ENCODE measurements around the gene DEFB114.
A peak's percentile ranks its signal among the peaks of the same experiment; 100 is the strongest.
"Not testable (repeated sequence)": the region's sequence is repeated elsewhere in the genome, so short reads cannot be mapped to it uniquely, and the experiment has no call there.

DEFB114 gene

DNA sequence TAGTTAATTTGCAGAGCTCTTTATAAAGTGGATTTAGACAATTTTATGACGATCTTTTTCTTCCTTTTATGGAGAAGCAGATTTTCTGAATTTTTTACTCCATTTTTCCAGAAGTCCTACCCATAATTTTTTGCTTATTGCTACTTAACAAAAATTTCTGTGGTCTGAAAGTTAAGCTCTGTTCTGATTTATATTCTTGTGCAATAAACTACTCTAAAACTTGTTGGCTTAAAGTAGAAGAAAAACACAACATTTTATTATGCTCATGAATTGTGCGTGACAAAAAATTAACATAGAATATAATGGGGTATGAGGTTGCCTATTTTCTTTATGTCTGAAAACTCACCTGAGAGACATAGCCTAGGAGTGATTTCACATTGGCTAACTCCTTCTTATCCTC, 2.9 kb upstream of the DEFB114 start:
- H3K4me3 ChIP-seq (ENCODE audit: low read depth, low read length): peak overlapping the region; percentile 14
- H3K36me3 ChIP-seq (ENCODE audit: control insufficient read depth, insufficient read depth, low read length): no peaks in the 10 kb centered on the region
- H3K27me3 ChIP-seq (ENCODE audit: control insufficient read depth, insufficient read depth, low read length): no peaks in the 10 kb centered on the region
- no peaks in the 10 kb centered on the region for H3K9me3 ChIP-seq (ENCODE audit: control insufficient read depth, insufficient read depth, low read length)
- H3K9ac ChIP-seq (ENCODE audit: low read depth, low read length): no peak overlapping the region
- H3K4me1 ChIP-seq (ENCODE audit: control insufficient read depth, insufficient read depth, low read length): peaks cover 7% of the 10 kb centered on the region

DNA sequence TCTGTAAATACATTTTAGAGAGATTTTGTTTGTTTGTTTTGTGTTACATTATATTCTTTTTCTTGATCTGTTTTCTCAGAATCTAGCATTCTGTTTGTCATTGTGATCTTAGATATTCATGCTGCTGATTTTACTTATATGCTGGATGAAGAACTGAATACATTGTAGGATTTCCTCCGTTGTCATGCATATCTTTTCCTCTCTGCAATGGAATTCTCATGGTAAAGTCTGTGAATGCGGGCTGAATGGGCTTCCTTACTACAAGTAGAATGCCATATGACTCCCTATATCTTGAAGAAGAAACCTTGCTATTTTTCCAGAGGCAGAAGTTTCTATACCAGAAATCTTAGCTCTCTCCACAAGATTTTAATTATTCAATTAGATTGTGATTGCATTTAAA, 2.4 kb upstream of the DEFB114 start:
- Histone ChIP-seq H3K9ac (ENCODE audit: low read depth, low read length) (no peak overlapping the region), H3K36me3 (ENCODE audit: control insufficient read depth, insufficient read depth, low read length) (no peaks in the 10 kb centered on the region), H3K4me3 (ENCODE audit: low read depth, low read length) (no peak overlapping the region), H3K9me3 (ENCODE audit: control insufficient read depth, insufficient read depth, low read length) (no peaks in the 10 kb centered on the region), H3K27me3 (ENCODE audit: control insufficient read depth, insufficient read depth, low read length) (no peaks in the 10 kb centered on the region), H3K4me1 (ENCODE audit: control insufficient read depth, insufficient read depth, low read length) (peaks cover 7% of the 10 kb centered on the region)

DNA sequence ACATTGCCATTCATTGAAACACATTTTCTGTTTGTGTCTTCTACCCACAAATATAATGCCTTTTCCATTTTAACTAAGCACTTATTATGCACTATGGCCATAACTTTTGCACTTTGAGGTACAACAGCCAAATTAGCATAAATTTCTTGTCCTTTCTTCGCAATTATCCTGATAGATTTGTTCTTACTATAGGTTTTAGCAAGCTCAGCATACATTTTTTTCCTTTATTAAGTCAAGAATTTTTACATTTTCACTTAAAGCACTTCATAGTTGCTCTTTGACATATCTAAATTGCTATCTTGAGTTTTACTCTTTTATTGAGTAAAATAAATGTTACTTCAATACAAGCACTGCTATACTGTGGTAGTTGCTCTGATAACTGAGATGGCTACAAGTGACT, 5.8 kb downstream of the DEFB114 start:
- Histone ChIP-seq H3K4me3 (ENCODE audit: low read depth, low read length) (no peak overlapping the region), H3K36me3 (ENCODE audit: control insufficient read depth, insufficient read depth, low read length) (no peaks in the 10 kb centered on the region), H3K9ac (ENCODE audit: low read depth, low read length) (no peak overlapping the region), H3K27me3 (ENCODE audit: control insufficient read depth, insufficient read depth, low read length) (no peaks in the 10 kb centered on the region), H3K4me1 (ENCODE audit: control insufficient read depth, insufficient read depth, low read length) (no peaks in the 10 kb centered on the region), H3K9me3 (ENCODE audit: control insufficient read depth, insufficient read depth, low read length) (no peaks in the 10 kb centered on the region)

DNA sequence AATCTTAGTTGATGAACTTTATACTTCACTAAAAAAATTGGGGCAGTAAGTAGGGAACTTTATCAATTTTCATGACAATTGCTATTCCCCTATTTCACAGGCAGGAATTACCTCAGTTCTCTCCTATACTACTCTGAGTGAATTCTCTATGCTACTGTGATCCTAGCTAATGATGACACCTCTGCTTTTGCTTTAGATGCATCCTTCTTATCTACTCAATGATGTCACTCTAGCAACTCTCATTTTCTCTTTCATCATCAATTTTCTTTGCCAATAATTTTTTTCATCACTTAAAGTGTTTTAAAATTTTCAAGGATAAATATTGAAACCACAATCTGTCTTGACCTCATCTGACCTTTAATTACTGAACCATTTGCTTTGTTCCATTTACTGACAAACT, 8.1 kb downstream of the DEFB114 start:
- Histone ChIP-seq H3K4me3 (ENCODE audit: low read depth, low read length) (no peak overlapping the region), H3K9me3 (ENCODE audit: control insufficient read depth, insufficient read depth, low read length) (no peaks in the 10 kb centered on the region), H3K36me3 (ENCODE audit: control insufficient read depth, insufficient read depth, low read length) (no peaks in the 10 kb centered on the region), H3K9ac (ENCODE audit: low read depth, low read length) (no peak overlapping the region), H3K4me1 (ENCODE audit: control insufficient read depth, insufficient read depth, low read length) (no peaks in the 10 kb centered on the region), H3K27me3 (ENCODE audit: control insufficient read depth, insufficient read depth, low read length) (no peaks in the 10 kb centered on the region)

DNA sequence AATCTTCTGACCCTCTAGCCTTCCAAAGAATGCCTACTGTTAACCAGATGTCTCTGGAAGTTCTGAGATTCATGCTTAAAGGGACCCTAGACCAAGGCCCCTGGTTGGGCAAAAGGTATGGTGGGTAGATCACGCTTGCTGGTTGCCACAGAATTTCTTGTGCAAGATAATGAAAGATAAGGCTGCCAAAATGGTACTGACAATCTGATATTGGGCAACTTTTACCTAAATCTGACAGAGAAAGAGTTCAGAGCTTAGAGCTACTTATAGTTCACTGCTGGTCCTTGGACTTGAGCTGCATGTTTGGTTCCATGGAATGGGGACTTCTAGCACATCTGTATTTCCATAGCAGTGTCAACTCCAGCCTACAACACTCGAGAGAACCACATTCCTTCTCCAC, 12.0 kb downstream of the DEFB114 start:
- Histone ChIP-seq H3K9ac (ENCODE audit: low read depth, low read length) (no peak overlapping the region), H3K27me3 (ENCODE audit: control insufficient read depth, insufficient read depth, low read length) (no peaks in the 10 kb centered on the region), H3K4me3 (ENCODE audit: low read depth, low read length) (no peak overlapping the region), H3K9me3 (ENCODE audit: control insufficient read depth, insufficient read depth, low read length) (no peaks in the 10 kb centered on the region), H3K36me3 (ENCODE audit: control insufficient read depth, insufficient read depth, low read length) (no peaks in the 10 kb centered on the region), H3K4me1 (ENCODE audit: control insufficient read depth, insufficient read depth, low read length) (no peaks in the 10 kb centered on the region)

DNA sequence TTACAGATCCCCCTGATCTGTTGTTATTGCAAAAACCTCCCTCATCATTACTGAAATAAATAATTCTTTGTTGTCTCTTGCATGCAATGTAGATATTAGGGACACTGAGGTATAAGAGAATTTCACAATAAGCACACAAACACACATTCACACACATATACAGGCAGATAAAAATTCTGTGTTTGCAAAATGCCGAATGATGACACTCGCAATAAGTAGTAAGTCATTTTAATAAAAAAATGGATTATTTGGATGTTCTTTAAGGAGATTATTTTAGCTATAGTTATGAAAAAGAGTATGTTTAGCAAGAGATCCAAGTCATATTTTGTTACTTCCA, 13.6 kb downstream of the DEFB114 start:
- Histone ChIP-seq H3K9me3 (ENCODE audit: control insufficient read depth, insufficient read depth, low read length) (no peaks in the 10 kb centered on the region), H3K4me1 (ENCODE audit: control insufficient read depth, insufficient read depth, low read length) (no peaks in the 10 kb centered on the region), H3K27me3 (ENCODE audit: control insufficient read depth, insufficient read depth, low read length) (no peaks in the 10 kb centered on the region), H3K36me3 (ENCODE audit: control insufficient read depth, insufficient read depth, low read length) (no peaks in the 10 kb centered on the region), H3K9ac (ENCODE audit: low read depth, low read length) (no peak overlapping the region), H3K4me3 (ENCODE audit: low read depth, low read length) (no peak overlapping the region)

DNA sequence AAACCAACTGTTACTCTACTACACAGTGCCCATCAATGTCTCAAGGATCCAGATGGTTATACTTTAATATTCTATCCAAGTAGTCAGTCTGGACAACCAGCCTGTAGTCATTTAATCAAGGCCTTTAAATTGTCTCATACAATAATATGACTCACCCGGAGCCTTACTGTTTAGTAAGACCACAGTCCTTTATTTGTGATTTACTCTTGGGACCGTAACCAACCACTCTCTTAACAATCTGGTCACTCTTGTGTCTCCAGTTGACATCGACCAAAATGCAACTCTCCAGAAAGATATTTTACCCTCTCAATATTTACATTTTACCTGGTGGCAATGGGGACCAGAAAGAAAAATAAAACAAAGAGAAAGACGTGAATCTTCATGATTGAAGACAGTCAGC, 14.9 kb downstream of the DEFB114 start:
- Histone ChIP-seq H3K9me3 (ENCODE audit: control insufficient read depth, insufficient read depth, low read length) (no peaks in the 10 kb centered on the region), H3K36me3 (ENCODE audit: control insufficient read depth, insufficient read depth, low read length) (no peaks in the 10 kb centered on the region), H3K9ac (ENCODE audit: low read depth, low read length) (no peak overlapping the region), H3K4me1 (ENCODE audit: control insufficient read depth, insufficient read depth, low read length) (no peaks in the 10 kb centered on the region), H3K4me3 (ENCODE audit: low read depth, low read length) (no peak overlapping the region), H3K27me3 (ENCODE audit: control insufficient read depth, insufficient read depth, low read length) (no peaks in the 10 kb centered on the region)

DNA sequence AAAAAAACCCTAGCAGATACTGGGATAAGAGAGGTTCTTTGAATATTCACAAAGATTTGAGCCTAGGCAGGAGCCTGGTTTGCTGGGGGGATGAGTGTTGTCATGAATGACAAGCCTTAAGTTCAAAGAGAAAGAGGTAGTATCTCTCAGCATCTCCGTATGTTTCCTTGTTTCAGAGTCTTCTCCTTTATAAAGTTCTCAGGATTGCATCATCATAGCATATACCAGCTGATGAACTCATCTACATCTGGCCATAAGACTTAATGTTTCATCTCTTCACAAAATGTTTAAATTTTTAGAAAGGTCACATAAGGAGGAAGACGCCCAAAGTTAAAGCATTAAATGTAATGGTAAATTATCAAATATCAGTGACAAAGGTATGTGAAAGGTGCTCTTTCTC, 17.1 kb downstream of the DEFB114 start:
- Histone ChIP-seq H3K36me3 (ENCODE audit: control insufficient read depth, insufficient read depth, low read length) (no peaks in the 10 kb centered on the region), H3K27me3 (ENCODE audit: control insufficient read depth, insufficient read depth, low read length) (no peaks in the 10 kb centered on the region), H3K9ac (ENCODE audit: low read depth, low read length) (no peak overlapping the region), H3K4me3 (ENCODE audit: low read depth, low read length) (no peak overlapping the region), H3K9me3 (ENCODE audit: control insufficient read depth, insufficient read depth, low read length) (no peaks in the 10 kb centered on the region), H3K4me1 (ENCODE audit: control insufficient read depth, insufficient read depth, low read length) (no peaks in the 10 kb centered on the region)

DNA sequence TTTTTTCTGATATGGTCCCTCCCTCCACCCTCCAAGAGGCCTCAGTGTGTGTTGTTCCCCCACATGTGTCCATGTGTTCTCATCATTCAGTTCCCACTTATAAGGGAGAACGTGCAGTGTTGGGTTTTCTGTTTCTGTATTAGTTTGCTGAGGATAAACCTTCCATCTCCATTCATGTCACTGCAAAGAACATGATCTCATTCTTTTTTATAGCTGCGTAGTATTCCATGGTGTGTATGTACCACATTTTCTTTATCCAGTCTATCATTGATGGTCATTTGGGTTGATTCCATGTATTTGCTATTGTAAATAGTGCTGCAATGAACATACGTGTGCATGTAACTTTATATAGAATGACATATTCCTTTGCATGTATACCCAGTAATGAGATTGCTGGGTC, 19.9 kb downstream of the DEFB114 start:
- not testable (repeated sequence) for H3K9me3 ChIP-seq (ENCODE audit: control insufficient read depth, insufficient read depth, low read length); H3K36me3 ChIP-seq (ENCODE audit: control insufficient read depth, insufficient read depth, low read length); H3K9ac ChIP-seq (ENCODE audit: low read depth, low read length); H3K27me3 ChIP-seq (ENCODE audit: control insufficient read depth, insufficient read depth, low read length); H3K4me1 ChIP-seq (ENCODE audit: control insufficient read depth, insufficient read depth, low read length); H3K4me3 ChIP-seq (ENCODE audit: low read depth, low read length)

DNA sequence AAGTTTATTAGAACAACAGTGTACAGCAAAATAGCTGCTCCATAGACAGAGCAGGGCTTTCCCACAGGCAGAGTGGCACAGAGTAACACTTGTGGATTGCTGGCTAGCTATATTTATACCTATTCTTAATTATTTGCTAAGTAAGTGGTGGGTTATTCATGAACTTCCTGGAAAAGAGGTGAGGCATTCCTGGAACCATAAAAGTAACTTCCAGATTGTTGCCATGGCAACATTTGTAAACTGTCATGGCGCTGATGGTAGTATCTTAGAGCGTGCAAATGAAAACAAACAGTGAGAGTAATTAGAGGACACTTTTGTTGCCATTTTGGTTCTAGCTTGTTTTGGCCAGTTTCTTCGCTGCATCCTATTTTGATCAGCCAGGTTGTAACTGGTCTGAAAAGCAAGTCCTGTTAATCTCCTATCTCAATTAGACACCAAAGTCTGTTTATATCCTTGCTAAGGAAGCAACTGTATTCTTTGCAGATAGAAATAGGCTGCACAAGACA, 23.9 kb downstream of the DEFB114 start:
- no peaks in the 10 kb centered on the region for H3K36me3 ChIP-seq (ENCODE audit: control insufficient read depth, insufficient read depth, low read length)
- no peak overlapping the region for H3K9ac ChIP-seq (ENCODE audit: low read depth, low read length)
- no peaks in the 10 kb centered on the region for H3K27me3 ChIP-seq (ENCODE audit: control insufficient read depth, insufficient read depth, low read length)
- no peak overlapping the region for H3K4me3 ChIP-seq (ENCODE audit: low read depth, low read length)
- H3K9me3 ChIP-seq (ENCODE audit: control insufficient read depth, insufficient read depth, low read length): no peaks in the 10 kb centered on the region
- no peaks in the 10 kb centered on the region for H3K4me1 ChIP-seq (ENCODE audit: control insufficient read depth, insufficient read depth, low read length)

DNA sequence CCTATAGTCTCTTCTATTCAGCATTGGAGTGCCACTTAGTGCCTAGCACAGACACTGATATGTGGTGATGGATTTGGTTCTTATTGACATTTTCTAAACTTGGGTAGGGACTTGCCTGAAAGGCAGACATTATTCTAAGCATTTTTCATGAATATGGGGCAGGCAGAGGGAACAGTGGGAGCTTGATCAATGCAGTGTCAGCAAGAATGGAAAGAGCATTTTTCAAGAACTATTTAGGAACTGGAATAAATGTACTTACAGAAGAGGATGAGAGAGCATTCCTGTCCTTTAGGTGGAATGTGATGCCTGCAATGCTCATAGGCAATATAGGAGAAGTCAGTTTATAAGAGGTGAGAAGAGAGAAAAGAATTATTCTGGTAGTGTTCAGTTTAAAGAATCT, 26.2 kb downstream of the DEFB114 start:
- Histone ChIP-seq H3K9me3 (ENCODE audit: control insufficient read depth, insufficient read depth, low read length) (no peaks in the 10 kb centered on the region), H3K4me1 (ENCODE audit: control insufficient read depth, insufficient read depth, low read length) (no peaks in the 10 kb centered on the region), H3K36me3 (ENCODE audit: control insufficient read depth, insufficient read depth, low read length) (no peaks in the 10 kb centered on the region)

DNA sequence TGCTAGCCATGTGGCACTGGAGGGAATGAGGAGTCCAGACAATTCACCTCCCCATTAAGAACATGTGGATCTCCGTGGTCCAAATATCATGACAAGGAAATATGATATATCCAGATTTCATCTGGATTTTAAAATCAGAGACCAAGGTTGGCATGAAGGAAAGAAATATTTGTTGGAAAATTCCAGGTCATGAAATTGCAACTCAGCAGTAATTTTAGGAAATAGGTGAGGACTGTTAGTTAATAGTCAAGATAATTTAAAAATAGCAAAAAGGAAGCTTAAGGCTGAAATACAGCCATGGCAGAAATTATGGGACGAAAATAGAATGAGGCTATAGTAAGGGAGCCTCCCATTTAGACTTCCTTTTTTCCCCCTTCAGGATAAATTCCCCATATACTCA, 26.9 kb downstream of the DEFB114 start:
- no peaks in the 10 kb centered on the region for H3K27me3 ChIP-seq (ENCODE audit: control insufficient read depth, insufficient read depth, low read length)
- H3K4me1 ChIP-seq (ENCODE audit: control insufficient read depth, insufficient read depth, low read length): no peaks in the 10 kb centered on the region
- H3K9ac ChIP-seq (ENCODE audit: low read depth, low read length): no peak overlapping the region
- no peaks in the 10 kb centered on the region for H3K36me3 ChIP-seq (ENCODE audit: control insufficient read depth, insufficient read depth, low read length)
- H3K4me3 ChIP-seq (ENCODE audit: low read depth, low read length): no peak overlapping the region
- H3K9me3 ChIP-seq (ENCODE audit: control insufficient read depth, insufficient read depth, low read length): no peaks in the 10 kb centered on the region

More for the DNA sequence above, 26.2 kb downstream of the DEFB114 start:
- no peak overlapping the region for H3K9ac ChIP-seq (ENCODE audit: low read depth, low read length)
- H3K4me3 ChIP-seq (ENCODE audit: low read depth, low read length): no peak overlapping the region
- no peaks in the 10 kb centered on the region for H3K27me3 ChIP-seq (ENCODE audit: control insufficient read depth, insufficient read depth, low read length)

DNA sequence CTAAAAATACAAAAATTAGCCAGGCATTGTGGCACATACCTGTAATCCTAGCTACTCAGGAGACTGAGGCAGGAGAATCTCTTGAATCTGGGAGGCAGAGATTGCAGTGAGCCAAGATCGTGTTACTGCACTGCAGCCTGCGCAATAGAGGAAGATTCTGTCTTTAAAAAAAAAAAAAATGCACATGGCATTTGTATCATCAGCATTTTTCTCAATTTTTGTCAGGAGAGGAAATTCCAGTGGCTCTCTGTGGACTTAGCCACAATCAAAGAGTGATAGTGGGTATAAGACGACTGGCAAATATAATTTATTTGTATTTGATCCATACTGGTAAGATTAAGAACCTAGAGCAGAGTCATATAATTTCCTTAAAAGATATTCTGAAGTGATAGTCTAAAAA, 28.6 kb downstream of the DEFB114 start:
- Histone ChIP-seq H3K27me3 (ENCODE audit: control insufficient read depth, insufficient read depth, low read length) (no peaks in the 10 kb centered on the region), H3K4me1 (ENCODE audit: control insufficient read depth, insufficient read depth, low read length) (no peaks in the 10 kb centered on the region), H3K4me3 (ENCODE audit: low read depth, low read length) (no peak overlapping the region), H3K9me3 (ENCODE audit: control insufficient read depth, insufficient read depth, low read length) (no peaks in the 10 kb centered on the region), H3K9ac (ENCODE audit: low read depth, low read length) (no peak overlapping the region), H3K36me3 (ENCODE audit: control insufficient read depth, insufficient read depth, low read length) (no peaks in the 10 kb centered on the region)

Data from iPS-15b (cell line).